Measurements from ENCODE around the gene SNX8.

The SNX8 gene

DNA sequence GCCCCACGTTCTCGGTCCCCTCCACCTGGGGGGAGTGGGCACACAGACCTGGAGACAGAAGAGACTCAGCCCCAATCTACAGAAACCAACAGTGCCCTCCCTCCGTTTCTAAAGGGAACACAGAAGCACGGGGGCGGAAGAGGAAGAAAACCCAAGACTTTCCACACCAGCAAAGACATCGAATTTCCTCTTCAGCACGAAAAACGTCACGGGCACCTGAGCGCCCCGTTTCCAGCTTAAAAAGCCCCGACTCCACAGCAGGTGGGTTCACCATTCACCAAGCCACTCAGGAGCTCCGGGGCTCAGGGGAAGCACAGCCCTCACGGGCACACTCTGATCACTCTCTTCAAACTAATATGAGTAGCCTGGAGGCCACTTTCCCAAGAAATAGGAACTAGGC lies 52.6 kb downstream of the SNX8 start:
- DNase-seq (ENCODE audit: low spot score): no peak

- no peak for DNase-seq (ENCODE audit: low spot score)
These were observed 53.4 kb downstream of the SNX8 start for GRCh38 chr7:2260820-2261219.

- DNase-seq (ENCODE audit: low spot score): no peak
These were observed 54.8 kb downstream of the SNX8 start for GRCh38 chr7:2259480-2259879.

DNA sequence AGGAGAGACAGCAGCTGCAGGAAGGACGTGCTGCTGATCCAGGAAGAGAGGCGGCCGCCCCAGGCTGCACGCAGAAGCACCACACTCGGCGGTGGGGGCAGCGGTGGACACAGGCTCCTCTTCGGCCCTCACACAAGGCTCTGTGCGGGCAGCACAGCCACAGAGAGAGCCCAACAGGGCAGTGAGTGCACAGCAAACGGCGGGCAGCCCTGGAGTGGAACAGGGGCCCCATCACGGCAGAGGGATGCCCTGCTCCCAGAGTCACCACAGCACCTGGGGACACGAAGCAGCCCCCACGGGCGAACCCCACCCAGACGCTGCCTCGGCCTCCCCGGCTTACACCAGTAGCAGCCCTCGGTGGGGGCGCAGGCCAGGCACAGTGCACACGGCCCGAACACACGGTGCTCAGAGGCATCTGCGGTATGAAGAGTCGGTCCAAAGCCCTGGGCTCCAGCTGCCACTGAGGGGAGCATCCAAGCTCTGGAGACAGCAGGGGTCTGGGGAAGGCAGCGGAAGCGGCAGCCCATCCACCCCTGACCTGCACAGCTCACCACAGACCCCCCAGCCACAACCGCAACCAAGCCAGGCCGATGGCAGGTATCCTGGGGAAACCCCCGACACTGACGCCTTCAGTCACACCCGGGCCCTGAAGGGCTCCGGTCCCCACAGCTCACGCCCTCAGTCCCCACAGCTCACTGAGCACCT lies 55.4 kb downstream of the SNX8 start:
- DNase-seq (ENCODE audit: low spot score): peak; percentile 22

- no peak for DNase-seq (ENCODE audit: low spot score)
These were observed 56.6 kb downstream of the SNX8 start for GRCh38 chr7:2257651-2258050.

- peak; percentile 23 for DNase-seq (ENCODE audit: low spot score)
These were observed 57.1 kb downstream of the SNX8 start for GRCh38 chr7:2257046-2257551.

DNA sequence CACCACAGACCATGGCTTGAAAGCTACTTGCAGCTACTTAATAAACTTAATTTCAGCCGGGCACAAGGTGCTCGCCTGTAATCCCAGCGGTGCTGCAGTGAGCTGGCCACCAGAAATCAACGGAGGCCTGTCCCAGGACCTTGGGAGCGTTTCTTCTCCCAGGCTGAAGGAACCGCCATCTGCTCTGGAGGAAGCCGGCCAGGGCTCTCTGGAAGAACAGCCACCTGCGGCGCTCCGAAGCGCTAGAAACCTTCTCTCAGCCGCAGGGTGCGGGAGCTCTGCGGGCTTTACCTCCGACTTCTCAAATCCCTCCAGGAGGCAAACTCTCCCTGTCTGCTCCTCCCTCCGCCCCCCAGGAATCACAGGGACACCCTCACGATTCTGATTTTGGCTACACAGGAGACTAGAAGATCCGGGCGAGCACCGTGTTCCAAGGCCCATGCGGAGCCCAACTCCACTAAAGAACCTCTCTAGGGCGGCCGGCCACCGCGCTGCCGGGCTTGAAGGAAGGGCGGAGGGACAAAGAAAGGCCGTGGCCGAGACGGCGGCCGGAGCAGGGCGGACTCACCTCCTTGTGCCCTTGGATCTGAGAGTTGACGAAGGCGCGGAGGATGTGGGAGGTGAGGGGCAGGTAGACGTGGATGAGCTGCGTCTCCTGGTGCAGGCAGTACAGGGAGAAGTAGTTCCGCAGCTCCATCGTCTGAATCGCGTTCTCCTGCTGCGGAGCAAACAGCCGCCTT lies 57.8 kb downstream of the SNX8 start:
- DNase-seq (ENCODE audit: low spot score): no peak

DNA sequence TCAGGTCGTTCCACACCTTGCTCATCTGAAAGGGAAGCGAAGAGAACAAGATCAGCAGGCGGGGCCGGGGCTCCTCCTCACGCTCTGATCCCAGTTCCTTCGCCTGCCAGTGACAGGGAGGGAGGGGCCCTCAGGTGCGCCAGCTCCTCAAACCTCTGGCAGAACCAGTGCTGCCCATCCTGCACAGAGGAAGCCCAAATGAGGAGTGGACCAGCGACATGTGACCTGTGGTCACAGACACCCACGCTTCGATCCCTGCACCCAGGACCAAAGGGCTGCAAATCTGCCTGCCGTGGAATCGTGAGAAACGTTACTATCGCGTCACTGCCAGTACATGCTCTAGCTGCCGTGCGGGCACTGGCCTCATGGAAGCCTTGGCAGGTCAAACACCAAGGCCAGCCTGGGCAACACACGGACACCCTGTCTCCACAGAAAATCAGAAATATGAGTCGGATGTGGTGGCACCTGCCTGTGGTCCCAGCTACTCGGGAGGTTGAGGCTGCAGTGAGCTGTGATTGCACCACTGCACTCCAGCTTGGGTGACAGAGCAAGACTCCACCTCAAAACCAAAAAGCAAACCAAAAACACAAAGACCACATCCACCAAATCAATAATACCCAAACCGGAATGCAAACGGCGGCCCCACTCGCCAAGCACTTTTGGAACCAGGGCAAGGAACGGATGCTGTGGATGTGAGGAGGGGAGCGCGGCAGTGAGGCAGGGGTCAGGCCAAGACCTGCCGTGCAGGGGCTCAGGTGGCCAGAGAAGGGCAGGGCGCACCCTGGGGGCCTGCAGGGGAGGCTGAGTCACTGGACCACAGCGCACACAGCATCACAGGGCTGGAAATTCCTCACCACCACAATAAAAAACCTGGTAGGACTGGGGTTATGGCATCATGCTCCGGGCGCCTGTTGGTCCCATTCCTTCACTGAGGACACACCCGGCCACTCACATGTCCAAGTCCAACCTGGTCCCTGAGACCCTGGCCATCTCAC lies 58.8 kb downstream of the SNX8 start:
- DNase-seq (ENCODE audit: low spot score): peak; percentile 25

DNA sequence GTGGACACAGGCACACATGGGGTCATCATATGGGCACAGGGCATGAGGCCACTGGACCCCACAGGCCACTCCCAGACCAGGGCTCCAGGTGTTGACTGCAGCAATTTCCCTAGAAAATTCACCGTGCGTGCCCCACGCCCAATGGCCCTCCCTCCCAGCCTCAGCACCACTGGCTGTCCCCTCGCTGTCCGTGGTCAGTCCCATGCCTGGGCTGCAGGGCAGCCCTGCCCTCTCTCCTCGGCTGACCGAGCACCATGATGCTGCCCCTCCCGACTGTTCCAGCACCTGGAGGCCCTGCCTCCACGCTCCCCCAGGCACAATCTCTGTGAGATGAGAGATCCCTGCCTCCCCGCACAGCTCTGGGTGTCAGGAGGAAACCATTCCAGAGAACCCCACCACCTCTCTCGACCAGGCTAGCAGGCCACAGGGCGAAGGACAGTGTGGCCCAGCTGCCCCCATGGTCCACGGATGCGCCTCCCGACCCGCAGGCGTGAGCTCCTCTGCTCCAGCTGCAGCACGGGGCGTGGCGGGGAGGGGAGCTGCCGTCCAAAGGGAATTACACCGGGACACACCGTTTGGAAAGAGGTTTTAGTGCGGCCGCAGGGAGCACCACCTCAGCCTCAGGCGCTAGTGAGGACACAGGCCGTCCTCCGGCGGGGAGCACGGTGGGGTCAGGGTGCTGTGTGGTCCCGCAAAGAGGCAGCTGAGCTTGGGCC lies 59.7 kb downstream of the SNX8 start:
- DNase-seq (ENCODE audit: low spot score): no peak

GRCh38 chr7:2253525-2254244 lies 60.6 kb downstream of the SNX8 start:
- no peak for DNase-seq (ENCODE audit: low spot score)

- DNase-seq (ENCODE audit: low spot score): no peak
These were observed 61.2 kb downstream of the SNX8 start for GRCh38 chr7:2253021-2253420.

DNA sequence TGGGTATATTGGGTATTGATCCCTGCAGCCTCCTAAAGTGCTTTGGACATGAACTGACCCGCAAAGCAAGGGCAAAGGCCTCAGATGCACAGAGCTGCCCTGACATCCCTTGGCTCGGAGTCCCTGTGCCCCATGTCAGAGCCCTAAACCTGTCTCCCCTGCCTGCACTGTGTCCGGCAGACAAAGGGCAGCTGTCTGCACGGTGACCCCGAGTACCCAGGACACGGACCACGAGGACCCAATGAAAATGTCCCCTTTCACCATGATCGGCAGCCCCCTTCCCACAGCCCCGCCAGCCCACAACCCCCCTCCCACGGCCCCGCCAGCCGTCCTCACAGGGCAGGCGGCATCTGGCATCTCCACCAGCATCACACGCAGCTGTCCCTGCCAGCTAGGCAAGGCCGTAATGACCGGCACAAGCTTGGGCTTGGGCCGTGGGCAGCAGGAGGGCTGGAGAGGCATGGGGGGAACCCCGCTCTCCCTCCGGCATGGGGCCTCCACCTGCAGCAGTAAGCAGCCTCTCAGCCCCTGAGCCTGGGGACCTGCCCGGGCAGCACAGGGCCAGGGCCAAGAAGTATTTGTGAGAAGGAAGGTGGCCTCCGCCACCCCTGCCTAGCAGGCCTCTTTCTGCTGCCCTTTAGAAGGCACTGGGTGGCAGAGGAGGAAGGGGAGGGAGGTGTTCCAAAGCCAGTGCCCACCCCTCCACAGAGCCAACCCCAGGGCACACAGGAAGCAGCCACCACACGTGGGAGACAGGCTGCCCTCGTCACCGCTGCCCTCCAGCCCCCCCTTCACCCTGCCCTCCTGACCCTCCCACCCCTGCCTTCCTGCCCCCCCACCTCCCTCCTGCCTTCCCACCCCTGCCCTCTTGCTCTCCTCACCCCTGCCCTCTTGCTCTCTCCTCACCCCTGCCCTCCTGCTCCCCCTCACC lies 62.1 kb downstream of the SNX8 start:
- no peak for DNase-seq (ENCODE audit: low spot score)

- no peak for DNase-seq (ENCODE audit: low spot score)
These were observed 62.9 kb downstream of the SNX8 start for GRCh38 chr7:2251381-2251780.

DNA sequence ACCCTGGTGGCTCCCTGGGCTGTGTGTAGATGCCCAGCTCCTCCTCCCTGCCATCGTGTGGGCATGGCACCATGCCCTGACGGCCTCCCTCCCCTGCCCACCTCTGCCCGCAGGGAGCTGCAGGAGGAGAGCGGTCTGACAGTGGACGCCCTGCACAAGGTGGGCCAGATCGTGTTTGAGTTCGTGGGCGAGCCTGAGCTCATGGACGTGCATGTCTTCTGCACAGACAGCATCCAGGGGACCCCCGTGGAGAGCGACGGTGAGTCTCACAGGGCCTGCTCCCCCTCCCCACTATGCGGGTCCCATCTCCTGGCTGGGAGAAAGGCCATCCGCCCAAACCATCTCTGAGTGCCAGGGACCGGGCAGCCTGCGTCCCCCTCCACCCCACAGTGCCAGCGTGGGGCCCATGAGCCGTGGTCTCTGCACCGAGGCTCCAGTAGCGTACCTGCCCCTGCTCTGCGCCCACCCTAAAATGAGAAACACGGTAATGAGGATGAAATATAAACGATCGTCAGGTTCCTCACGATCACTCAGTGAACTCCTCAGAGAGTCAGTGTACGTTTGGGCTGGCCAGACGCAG lies 64.4 kb downstream of the SNX8 start:
- DNase-seq (ENCODE audit: low spot score): no peak

GRCh38 chr7:2248984-2249694 lies 65.1 kb downstream of the SNX8 start:
- no peak for DNase-seq (ENCODE audit: low spot score)

GRCh38 chr7:2247141-2247995 lies 66.9 kb downstream of the SNX8 start:
- peak; percentile 85 for DNase-seq (ENCODE audit: low spot score)

GRCh38 chr7:2245883-2246675 lies 68.2 kb downstream of the SNX8 start:
- no peak for DNase-seq (ENCODE audit: low spot score)

Measured in D341Med (cell line).